ENCODE data around the gene HSD17B2. TPM values are rescaled to one million over a fixed set of nuclear protein-coding genes. Genes with fewer than 3 reads are reported as not detected.

The HSD17B2 gene
- total RNA-seq, 2 donors from 2014 or later: not detected

GRCh38 chr16:82059161-82059982 lies 24.3 kb downstream of the HSD17B2 start:
- Histone ChIP-seq H3K4me3 (no peak overlapping the region), H3K9me3 (no peaks in the 10 kb centered on the region), H3K36me3 (no peaks in the 10 kb centered on the region), H3K27ac (no peak overlapping the region), H3K4me1 (ENCODE audit: control insufficient read depth in 1 of 2, low read depth in 2 of 2) (no peaks in the 10 kb centered on the region), H3K27me3 (replicated peaks; ENCODE audit: insufficient read depth) (no peaks in the 10 kb centered on the region)
- DNase-seq (ENCODE audit: low spot score) (no peak), ATAC-seq (ENCODE audit: insufficient number of reproducible peaks, low FRiP score, low read depth) (no peak)
- TF ChIP-seq CTCF (IDR thresholded peaks at IDR 0.05): no peak

GRCh38 chr16:82059983-82060421 lies 24.9 kb downstream of the HSD17B2 start:
- no peak for DNase-seq (ENCODE audit: low spot score)
- TF ChIP-seq CTCF (IDR thresholded peaks at IDR 0.05): no peak
- no peaks in the 10 kb centered on the region for H3K9me3 ChIP-seq
- no peak overlapping the region for H3K4me3 ChIP-seq
- H3K27ac ChIP-seq: no peak overlapping the region
- ATAC-seq (ENCODE audit: insufficient number of reproducible peaks, low FRiP score, low read depth): no peak
- H3K27me3 ChIP-seq (replicated peaks; ENCODE audit: insufficient read depth): no peaks in the 10 kb centered on the region
- no peaks in the 10 kb centered on the region for H3K4me1 ChIP-seq (ENCODE audit: control insufficient read depth in 1 of 2, low read depth in 2 of 2)
- H3K36me3 ChIP-seq: no peaks in the 10 kb centered on the region

- Histone ChIP-seq H3K4me3 (no peak overlapping the region), H3K4me1 (ENCODE audit: control insufficient read depth in 1 of 2, low read depth in 2 of 2) (no peaks in the 10 kb centered on the region), H3K27me3 (replicated peaks; ENCODE audit: insufficient read depth) (no peaks in the 10 kb centered on the region), H3K9me3 (no peaks in the 10 kb centered on the region), H3K27ac (no peak overlapping the region), H3K36me3 (no peaks in the 10 kb centered on the region)
- TF ChIP-seq CTCF (IDR thresholded peaks at IDR 0.05): no peak
- no peak for ATAC-seq (ENCODE audit: insufficient number of reproducible peaks, low FRiP score, low read depth)
- no peak for DNase-seq (ENCODE audit: low spot score)
These were observed 26.9 kb downstream of the HSD17B2 start for GRCh38 chr16:82061861-82062525.

- DNase-seq (ENCODE audit: low spot score) (no peak), ATAC-seq (ENCODE audit: insufficient number of reproducible peaks, low FRiP score, low read depth) (no peak)
- Histone ChIP-seq H3K9me3 (no peaks in the 10 kb centered on the region), H3K4me3 (no peak overlapping the region), H3K27ac (no peak overlapping the region), H3K36me3 (no peaks in the 10 kb centered on the region), H3K4me1 (ENCODE audit: control insufficient read depth in 1 of 2, low read depth in 2 of 2) (no peaks in the 10 kb centered on the region), H3K27me3 (replicated peaks; ENCODE audit: insufficient read depth) (no peaks in the 10 kb centered on the region)
- no peak for TF ChIP-seq CTCF (IDR thresholded peaks at IDR 0.05)
These were observed 27.6 kb downstream of the HSD17B2 start for GRCh38 chr16:82062645-82063058.

GRCh38 chr16:82063456-82064082 lies 28.5 kb downstream of the HSD17B2 start:
- no peaks in the 10 kb centered on the region for H3K9me3 ChIP-seq
- H3K27ac ChIP-seq: no peak overlapping the region
- H3K36me3 ChIP-seq: no peaks in the 10 kb centered on the region
- no peak for TF ChIP-seq CTCF (IDR thresholded peaks at IDR 0.05)
- H3K4me1 ChIP-seq (ENCODE audit: control insufficient read depth in 1 of 2, low read depth in 2 of 2): no peaks in the 10 kb centered on the region
- H3K4me3 ChIP-seq: no peak overlapping the region
- DNase-seq (ENCODE audit: low spot score) (no peak), ATAC-seq (ENCODE audit: insufficient number of reproducible peaks, low FRiP score, low read depth) (no peak)
- H3K27me3 ChIP-seq (replicated peaks; ENCODE audit: insufficient read depth): no peaks in the 10 kb centered on the region

Measured in thoracic aorta (tissue), 2 donors.